K562 (cell line): Measurements from ENCODE around the gene SPTBN2.
A peak's percentile ranks its signal among the peaks of the same experiment; 100 is the strongest.

ENCODE experiments used
- ATF1 ChIP-seq, 2 experiments: fragments of 450-650 bp in 1 of 2; IDR thresholded peaks; 2 replicates each; pipeline ENCODE4 v1.6.1; 2016; ENCODE audit warnings: missing compliant biosample characterization in 1 of 2, missing genetic modification characterization in 1 of 2
- ZNF79 ChIP-seq: fragments of 250-450 bp; sonication (Bioruptor Pico); IDR thresholded peaks from 2 replicates; pipeline ENCODE4 v1.4.0; 2020; ENCODE audit warnings: low read depth, mild to moderate bottlenecking, moderate library complexity

- TF ChIP-seq ZNF79 (CRISPR knock-in tag) (no peak), ATF1 (CRISPR knock-in tag; IDR thresholded peaks at IDR 0.05) (no peak), ATF1 (tag; IDR thresholded peaks at IDR 0.05) (peak; percentile 93)
Observed at GRCh38 chr11:66677599-66678375, 51.2 kb downstream of the SPTBN2 start, which contains the start of gene RBM4B.
